Measurements from ENCODE around the gene XRCC1. TPM values are rescaled to one million over a fixed set of nuclear protein-coding genes. Genes with fewer than 3 reads are reported as not detected.

The XRCC1 gene
- total RNA-seq, 4 donors from 2014 or later, result 29.6 to 38.8 (median 31.3) TPM

DNA sequence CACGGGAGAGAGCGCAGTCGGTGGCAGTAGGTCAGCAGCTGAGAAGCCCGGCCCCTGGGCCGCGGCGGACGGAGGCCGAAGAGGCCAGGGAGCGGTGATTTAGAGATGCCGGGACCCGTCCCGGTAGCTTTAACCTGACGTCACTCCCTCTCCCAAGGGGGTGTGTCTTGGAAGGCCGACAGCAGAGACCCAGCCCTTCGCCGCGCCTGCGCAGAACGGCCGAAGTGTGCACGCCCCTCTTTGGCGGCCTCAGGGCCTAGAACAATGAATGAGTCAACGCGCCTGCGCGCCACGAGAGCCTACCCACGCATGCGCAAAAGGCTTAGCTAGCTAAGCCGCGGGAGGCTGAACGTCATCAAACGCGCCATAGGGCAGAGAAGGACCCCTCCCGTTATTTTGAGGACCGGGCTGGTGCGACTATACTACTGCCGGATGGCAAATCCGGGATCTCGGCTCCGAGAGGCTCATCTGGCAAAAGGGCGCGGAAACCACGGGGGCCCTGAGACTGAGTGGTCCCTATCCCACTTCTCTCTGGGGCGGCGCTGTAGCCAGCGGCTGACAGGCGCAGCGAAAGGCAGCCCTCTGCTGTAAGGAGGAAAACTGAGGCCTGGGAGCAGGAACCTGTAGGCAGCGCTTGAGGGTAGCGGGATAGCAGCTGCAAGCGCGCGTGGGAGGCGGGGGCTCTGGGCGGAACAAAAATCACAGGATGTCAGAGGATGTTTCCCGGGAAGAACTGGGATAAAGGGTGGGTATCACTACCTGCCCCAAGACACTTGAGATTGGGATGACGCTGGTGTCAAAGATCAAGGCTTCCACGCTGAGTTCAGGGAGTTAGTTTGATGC lies 20.9 kb upstream of the XRCC1 start, which contains the start of the genes IRGQ and ZNF576:
IRGQ (minus strand) TSS at position 136 of the 843 bp plus-strand sequence. CDS start 796 bp downstream, outside the sequence.
ZNF576 (plus strand) TSS at position 597 of the 843 bp plus-strand sequence. CDS start 514 bp downstream, outside the sequence.
- intact Hi-C loops (cut with DNase I), result loop anchor here (2.0 to 10.0 kb wide), 2 partner anchors 21 to 61 kb away; partner anchors contain the start of genes PINLYP, XRCC1 and ZNF575
- peak within 1 kb of the TSS; percentile 55 to 82 (median 76) for H3K4me3 ChIP-seq (replicated peaks in 1 of 3)
- H3K27me3 ChIP-seq, result no peaks in the 10 kb centered on the region
- peak; percentile 100 for DNase-seq
- H3K4me1 ChIP-seq, result peaks cover 31 to 33% of the 10 kb centered on the region in 2 donors
- peaks cover 13 to 30% of the 10 kb centered on the region in 2 donors for H3K36me3 ChIP-seq
- peak within 1 kb of the TSS; percentile 94 to 98 (median 95) for H3K27ac ChIP-seq
- WGBS, 2 donors, result 0% methylated on average over 28 to 49 of the region's 60 CpGs
- H3K9me3 ChIP-seq, result no peaks in the 10 kb centered on the region
- no peak for TF ChIP-seq CTCF (IDR thresholded peaks at IDR 0.05)
- TF ChIP-seq POLR2A (IDR thresholded peaks at IDR 0.05), result peak in 1 of 2 donors; percentile 84

DNA sequence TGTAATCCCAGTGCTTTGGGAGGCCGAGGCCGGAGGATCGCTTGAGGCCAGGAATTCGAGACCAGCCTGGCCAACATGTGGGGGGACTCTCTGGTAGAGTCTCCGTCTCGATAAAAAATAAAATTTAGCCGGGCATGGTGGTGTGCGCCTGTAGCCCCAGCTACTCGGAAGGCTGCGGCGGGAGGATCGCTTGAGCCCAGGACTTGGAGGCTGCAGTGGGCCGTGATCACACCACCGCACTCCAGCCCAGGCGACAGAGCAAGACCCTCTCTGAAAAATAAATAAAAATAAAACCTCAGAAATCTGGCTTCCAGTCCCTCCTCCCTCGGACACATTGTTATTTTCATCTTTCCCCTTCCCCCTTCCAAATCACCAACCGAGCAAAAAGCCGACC lies 20.3 kb upstream of the XRCC1 start:
- no peak for TF ChIP-seq CTCF (IDR thresholded peaks at IDR 0.05)
- TF ChIP-seq POLR2A (IDR thresholded peaks at IDR 0.05), result no peak
- peak overlapping the region; percentile 22 to 82 (median 55) for H3K4me3 ChIP-seq (replicated peaks in 1 of 3)
- DNase-seq, result peak in 1 of 2 donors; percentile 17
- H3K9me3 ChIP-seq, result no peaks in the 10 kb centered on the region
- no peaks in the 10 kb centered on the region for H3K27me3 ChIP-seq
- peaks cover 13 to 30% of the 10 kb centered on the region in 2 donors for H3K36me3 ChIP-seq
- whole genome bisulfite sequencing, 2 donors, result 2 to 5% methylated on average over 16 to 18 of the region's 18 CpGs
- H3K27ac ChIP-seq, result peak overlapping the region; percentile 55 to 98 (median 73)
- H3K4me1 ChIP-seq, result peaks cover 31 to 33% of the 10 kb centered on the region in 2 donors
- intact Hi-C loops (cut with DNase I), result loop anchor here (10.0 kb wide), 1 partner anchor 61 kb away; the partner anchor contains the start of gene ZNF575

DNA sequence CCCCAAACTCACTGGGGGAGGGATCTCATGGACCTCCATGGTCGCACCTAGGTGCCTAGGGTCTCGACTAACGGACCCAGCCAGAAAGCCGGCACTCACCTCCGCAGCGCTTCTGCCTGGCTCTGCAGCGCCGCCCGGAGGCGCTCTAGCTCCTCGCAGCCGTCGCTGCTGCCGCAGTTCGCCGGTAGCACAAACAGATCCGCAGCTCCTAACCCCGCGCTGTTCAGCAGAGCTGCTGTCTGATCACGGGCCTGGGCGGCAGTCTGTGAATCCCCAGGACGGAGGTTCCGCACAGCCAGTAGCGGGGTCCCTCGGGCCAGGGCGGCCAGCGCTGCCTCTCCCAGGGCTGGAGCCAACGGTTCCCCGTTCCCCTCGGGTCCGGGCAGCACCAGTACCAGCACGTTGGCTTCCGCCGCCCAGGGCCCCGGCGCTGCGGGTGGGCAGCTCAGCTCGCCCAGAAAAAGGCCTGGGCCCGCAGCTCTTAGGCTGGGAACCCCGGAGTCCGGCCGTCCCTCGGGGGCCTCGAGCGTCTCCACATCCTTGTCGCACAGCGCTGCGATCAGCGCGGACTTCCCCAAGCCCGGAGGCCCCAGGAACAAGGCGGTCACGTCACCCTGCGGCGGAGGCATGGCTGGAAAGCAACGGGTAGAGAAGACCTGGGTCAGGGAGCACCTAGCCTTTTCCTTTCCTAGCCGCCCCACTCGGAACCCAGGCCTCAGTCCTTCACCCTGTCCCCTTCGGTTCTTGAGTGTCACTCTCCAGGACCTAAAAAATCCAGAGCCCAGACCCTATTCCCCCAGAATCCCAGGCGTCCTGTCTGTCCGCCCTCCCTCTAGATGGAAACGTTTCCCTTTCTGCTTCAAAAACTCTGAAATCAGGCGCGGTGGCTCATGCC lies 19.6 kb upstream of the XRCC1 start:
- DNase-seq, result peak; percentile 40 to 43
- Histone ChIP-seq H3K4me1 (peaks cover 31 to 33% of the 10 kb centered on the region in 2 donors), H3K27me3 (no peaks in the 10 kb centered on the region), H3K27ac (peak overlapping the region; percentile 55 to 98 (median 73)), H3K9me3 (no peaks in the 10 kb centered on the region), H3K4me3 (replicated peaks in 1 of 3) (peak overlapping the region; percentile 35 to 82 (median 55)), H3K36me3 (peaks cover 13 to 30% of the 10 kb centered on the region in 2 donors)
- WGBS, 2 donors, result 5 to 6% methylated on average over 17 to 30 of the region's 64 CpGs
- TF ChIP-seq POLR2A (IDR thresholded peaks at IDR 0.05) (no peak), CTCF (IDR thresholded peaks at IDR 0.05) (peak in 5 of 6 experiments; percentile 18 to 62 (median 41))
- intact Hi-C loops (cut with DNase I), result loop anchor here (10.0 kb wide), 1 partner anchor 60 kb away; the partner anchor contains the start of gene ZNF575

- H3K9me3 ChIP-seq, result no peaks in the 10 kb centered on the region
- intact Hi-C loops (cut with DNase I), result loop anchor here (10.0 kb wide), 1 partner anchor 59 kb away; the partner anchor contains the start of gene ZNF575
- H3K27me3 ChIP-seq, result no peaks in the 10 kb centered on the region
- peak overlapping the region in 1 of 3 donors; percentile 55 for H3K4me3 ChIP-seq (replicated peaks in 1 of 3)
- no peak for TF ChIP-seq POLR2A (IDR thresholded peaks at IDR 0.05)
- no peak for TF ChIP-seq CTCF (IDR thresholded peaks at IDR 0.05)
- 93 to 94% methylated on average over 10 of the region's 10 CpGs for WGBS, 2 donors
- peak overlapping the region in 1 of 3 donors; percentile 55 for H3K27ac ChIP-seq
- peaks cover 31 to 33% of the 10 kb centered on the region in 2 donors for H3K4me1 ChIP-seq
- DNase-seq, result no peak
- H3K36me3 ChIP-seq, result peaks cover 12 to 27% of the 10 kb centered on the region in 2 donors
These were observed 18.9 kb upstream of the XRCC1 start for GRCh38 chr19:43594081-43594697.

All from thyroid gland (tissue), 4 donors.